ENCODE results near the gene ADAM21. TPM values are rescaled to one million over a fixed set of nuclear protein-coding genes. Genes with fewer than 3 reads are reported as not detected.
A peak's percentile ranks its signal among the peaks of the same experiment; 100 is the strongest.
"Not testable (repeated sequence)": the region's sequence is repeated elsewhere in the genome, so short reads cannot be mapped to it uniquely, and the experiment has no call there.

ADAM21 gene
- total and polyA plus RNA-seq, 2 experiments from 2014 or later: not detected

GRCh38 chr14:70416725-70417349 is 35.1 kb upstream of the ADAM21 start, which contains the start of gene SYNJ2BP:
Gene SYNJ2BP (minus strand): TSS chr14:70417090. CDS start chr14:70416963, 127 bp downstream.
- H3K27me3 Mint-ChIP-seq (ENCODE audit: insufficient read depth, low read depth, poor library complexity): peaks cover 2% of the 10 kb centered on the region
- H3K27ac Mint-ChIP-seq: peak within 1 kb of the TSS; percentile 97
- no peaks in the 10 kb centered on the region for H3K9me3 Mint-ChIP-seq
- ATAC-seq (peak; percentile 98), DNase-seq (ENCODE audit: low spot score) (peak; percentile 93)
- Histone ChIP-seq H3K79me2 (replicated peaks; ENCODE audit: insufficient read depth) (peaks cover 46% of the 10 kb centered on the region), H4K20me1 (replicated peaks; ENCODE audit: insufficient read depth) (no peaks in the 10 kb centered on the region; the same call in 1 of the 2 replicates), H3K4me3 (peak within 1 kb of the TSS; percentile 69), H3F3A (replicated peaks; ENCODE audit: low read depth) (no peaks in the 10 kb centered on the region), H2AFZ (peak within 1 kb of the TSS; percentile 4), H3K36me3 (ENCODE audit: insufficient read depth) (peaks cover 7% of the 10 kb centered on the region; the same call in 1 of the 2 replicates), H3K4me1 (ENCODE audit: insufficient read depth) (peaks cover 5% of the 10 kb centered on the region; the same call in 1 of the 2 replicates), H3K27me3 (ENCODE audit: insufficient read depth) (no peaks in the 10 kb centered on the region), H3K27ac (ENCODE audit: low read depth) (peak within 1 kb of the TSS; percentile 40), H3K9me2 (ENCODE audit: insufficient read depth) (0 out of 2 replicates have a peak, but pooled peaks cover 1% of the 10 kb centered on the region), H3K4me2 (peak within 1 kb of the TSS; percentile 85)
- H3K4me3 Mint-ChIP-seq: peak within 1 kb of the TSS; percentile 97
- peaks cover 25% of the 10 kb centered on the region for H3K4me1 Mint-ChIP-seq
- peak; percentile 94 for TF ChIP-seq ETS1 (IDR thresholded peaks at IDR 0.05)
- TF ChIP-seq JUNB (IDR thresholded peaks at IDR 0.05; ENCODE audit: unreplicated experiment): no peak
- TF ChIP-seq POLR2AphosphoS5 (IDR thresholded peaks at IDR 0.05; ENCODE audit: low read depth): peak; percentile 94
- no peaks in the 10 kb centered on the region for H3K36me3 Mint-ChIP-seq (ENCODE audit: low read depth)

- H3K4me3 Mint-ChIP-seq; H3K27ac Mint-ChIP-seq; H3K9me2 ChIP-seq (ENCODE audit: insufficient read depth); ATAC-seq; H3K36me3 Mint-ChIP-seq (ENCODE audit: low read depth); H3F3A ChIP-seq (replicated peaks; ENCODE audit: low read depth); H3K36me3 ChIP-seq (ENCODE audit: insufficient read depth); H4K20me1 ChIP-seq (replicated peaks; ENCODE audit: insufficient read depth); H3K27me3 Mint-ChIP-seq (ENCODE audit: insufficient read depth, low read depth, poor library complexity); H2AFZ ChIP-seq; H3K4me1 ChIP-seq (ENCODE audit: insufficient read depth); H3K27me3 ChIP-seq (ENCODE audit: insufficient read depth); H3K9me3 Mint-ChIP-seq; H3K4me2 ChIP-seq; H3K27ac ChIP-seq (ENCODE audit: low read depth); H3K4me3 ChIP-seq: not testable (repeated sequence)
- H3K79me2 ChIP-seq (replicated peaks; ENCODE audit: insufficient read depth): peaks cover 22% of the 10 kb centered on the region
- peak; percentile 42 for DNase-seq (ENCODE audit: low spot score)
- peaks cover 25% of the 10 kb centered on the region for H3K4me1 Mint-ChIP-seq
Observed at GRCh38 chr14:70419270-70419931, 32.6 kb upstream of the ADAM21 start.

- Histone ChIP-seq H3K79me2 (replicated peaks; ENCODE audit: insufficient read depth) (no peaks in the 10 kb centered on the region), H3K4me3 (no peak overlapping the region), H3K9me2 (ENCODE audit: insufficient read depth) (peaks cover 5% of the 10 kb centered on the region; the same call in 1 of the 2 replicates), H3K4me1 (ENCODE audit: insufficient read depth) (no peaks in the 10 kb centered on the region), H3K27ac (ENCODE audit: low read depth) (no peak overlapping the region), H3K27me3 (ENCODE audit: insufficient read depth) (no peaks in the 10 kb centered on the region), H4K20me1 (replicated peaks; ENCODE audit: insufficient read depth) (no peaks in the 10 kb centered on the region), H2AFZ (no peak overlapping the region), H3F3A (replicated peaks; ENCODE audit: low read depth) (peaks cover 12% of the 10 kb centered on the region; the same call in 1 of the 2 replicates), H3K4me2 (no peak overlapping the region), H3K36me3 (ENCODE audit: insufficient read depth) (peaks cover 4% of the 10 kb centered on the region)
- Mint-ChIP-seq H3K27ac (no peak overlapping the region), H3K4me3 (no peak overlapping the region), H3K36me3 (ENCODE audit: low read depth) (peaks cover 11% of the 10 kb centered on the region; the same call in 2 of the 3 replicates), H3K4me1 (peaks cover 15% of the 10 kb centered on the region), H3K27me3 (ENCODE audit: insufficient read depth, low read depth, poor library complexity) (peaks cover 2% of the 10 kb centered on the region), H3K9me3 (peaks cover 25% of the 10 kb centered on the region)
- DNase-seq (ENCODE audit: low spot score) (no peak), ATAC-seq (no peak)
- no peak for TF ChIP-seq CTCF (conservative IDR thresholded peaks at IDR 0.05; ENCODE audit: low read depth in 2 of 2)
- TF ChIP-seq ZNF331 (CRISPR knock-in tag; IDR thresholded peaks at IDR 0.05; ENCODE audit: low read depth): no peak
- TF ChIP-seq NANOG (IDR thresholded peaks at IDR 0.05; ENCODE audit: borderline replicate concordance): no peak
- no peak for TF ChIP-seq JUNB (IDR thresholded peaks at IDR 0.05; ENCODE audit: unreplicated experiment)
- no peak for TF ChIP-seq REST (IDR thresholded peaks at IDR 0.05; ENCODE audit: unreplicated experiment)
- no peak for TF ChIP-seq STAT1 (IDR thresholded peaks at IDR 0.05; ENCODE audit: unreplicated experiment)
- no peak for TF ChIP-seq ETS1 (IDR thresholded peaks at IDR 0.05)
- no peak for TF ChIP-seq POLR2AphosphoS5 (IDR thresholded peaks at IDR 0.05; ENCODE audit: low read depth)
Observed at GRCh38 chr14:70422538-70422937, 29.4 kb upstream of the ADAM21 start.
